ENCODE results near the gene USP3. TPM values are rescaled to one million over a fixed set of nuclear protein-coding genes. Genes with fewer than 3 reads are reported as not detected.

The USP3 gene, protein sequence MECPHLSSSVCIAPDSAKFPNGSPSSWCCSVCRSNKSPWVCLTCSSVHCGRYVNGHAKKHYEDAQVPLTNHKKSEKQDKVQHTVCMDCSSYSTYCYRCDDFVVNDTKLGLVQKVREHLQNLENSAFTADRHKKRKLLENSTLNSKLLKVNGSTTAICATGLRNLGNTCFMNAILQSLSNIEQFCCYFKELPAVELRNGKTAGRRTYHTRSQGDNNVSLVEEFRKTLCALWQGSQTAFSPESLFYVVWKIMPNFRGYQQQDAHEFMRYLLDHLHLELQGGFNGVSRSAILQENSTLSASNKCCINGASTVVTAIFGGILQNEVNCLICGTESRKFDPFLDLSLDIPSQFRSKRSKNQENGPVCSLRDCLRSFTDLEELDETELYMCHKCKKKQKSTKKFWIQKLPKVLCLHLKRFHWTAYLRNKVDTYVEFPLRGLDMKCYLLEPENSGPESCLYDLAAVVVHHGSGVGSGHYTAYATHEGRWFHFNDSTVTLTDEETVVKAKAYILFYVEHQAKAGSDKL
- total RNA-seq (10 to 100 TPM in 3 of 4 donors, 1 to 10 TPM in 1; 9.4 to 13.6 (median 12.1) TPM), polyA plus RNA-seq (10 to 100 TPM; 10.1 to 11.5 (median 10.9) TPM)
- long read RNA-seq, donor 1, transcript USP3-202 (15 exons, 2,333 nt), result major isoform, 6 of 7 reads
- long read RNA-seq, donor 1, partial matches to known transcripts, result 0 of 7 reads
- long read RNA-seq, donor 1, other reads (novel, unspliced or antisense), result 1 of 7 reads
- long read RNA-seq, donor 2, transcript USP3-202 (15 exons, 2,333 nt), result major isoform, 13 of 19 reads
- long read RNA-seq, donor 2, partial matches to known transcripts, result 2 of 19 reads
- long read RNA-seq, donor 2, other reads (novel, unspliced or antisense), result 2 of 19 reads

DNA sequence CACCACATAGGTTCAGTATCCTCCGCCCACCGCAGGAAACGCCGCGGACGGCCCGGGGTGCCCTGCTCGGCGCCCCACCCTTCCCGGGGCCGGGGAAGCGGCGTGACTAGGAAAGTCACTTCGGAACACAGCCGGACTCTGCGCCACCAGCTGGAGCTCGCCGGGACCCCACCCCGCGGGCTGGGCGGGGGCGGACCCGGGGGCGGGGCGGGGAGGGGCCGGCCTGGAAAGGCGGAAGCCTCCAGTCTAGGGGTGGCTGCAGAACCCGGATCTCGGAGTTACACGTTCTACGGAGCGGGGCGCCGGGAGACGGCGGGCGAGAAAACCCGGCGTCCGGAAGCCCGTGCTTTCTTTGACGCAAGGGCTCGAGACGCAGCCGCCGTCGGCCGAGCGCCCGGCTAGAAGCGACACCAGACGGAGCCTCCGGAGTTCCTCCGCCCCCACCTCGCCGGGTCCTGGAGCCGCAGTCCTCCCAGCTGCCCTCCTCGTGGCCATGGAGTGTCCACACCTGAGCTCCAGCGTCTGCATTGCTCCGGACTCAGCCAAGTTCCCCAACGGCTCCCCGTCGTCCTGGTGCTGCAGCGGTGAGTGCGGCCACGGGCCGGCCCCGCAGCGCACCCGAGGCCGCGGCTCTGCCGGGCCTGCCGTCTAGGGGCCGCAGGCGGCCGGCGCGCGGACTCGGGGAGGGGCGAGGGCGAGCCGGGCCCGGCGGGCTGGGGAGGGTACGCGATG lies at the start of gene USP3:
Gene USP3 (plus strand): TSS at position 347 of the 732 bp plus-strand sequence. CDS start 147 bp downstream, at position 494.
- H3K9me3 ChIP-seq, result no peaks in the 10 kb centered on the region
- TF ChIP-seq, protein P1, sequence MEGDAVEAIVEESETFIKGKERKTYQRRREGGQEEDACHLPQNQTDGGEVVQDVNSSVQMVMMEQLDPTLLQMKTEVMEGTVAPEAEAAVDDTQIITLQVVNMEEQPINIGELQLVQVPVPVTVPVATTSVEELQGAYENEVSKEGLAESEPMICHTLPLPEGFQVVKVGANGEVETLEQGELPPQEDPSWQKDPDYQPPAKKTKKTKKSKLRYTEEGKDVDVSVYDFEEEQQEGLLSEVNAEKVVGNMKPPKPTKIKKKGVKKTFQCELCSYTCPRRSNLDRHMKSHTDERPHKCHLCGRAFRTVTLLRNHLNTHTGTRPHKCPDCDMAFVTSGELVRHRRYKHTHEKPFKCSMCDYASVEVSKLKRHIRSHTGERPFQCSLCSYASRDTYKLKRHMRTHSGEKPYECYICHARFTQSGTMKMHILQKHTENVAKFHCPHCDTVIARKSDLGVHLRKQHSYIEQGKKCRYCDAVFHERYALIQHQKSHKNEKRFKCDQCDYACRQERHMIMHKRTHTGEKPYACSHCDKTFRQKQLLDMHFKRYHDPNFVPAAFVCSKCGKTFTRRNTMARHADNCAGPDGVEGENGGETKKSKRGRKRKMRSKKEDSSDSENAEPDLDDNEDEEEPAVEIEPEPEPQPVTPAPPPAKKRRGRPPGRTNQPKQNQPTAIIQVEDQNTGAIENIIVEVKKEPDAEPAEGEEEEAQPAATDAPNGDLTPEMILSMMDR (IDR thresholded peaks at IDR 0.05), result peak; percentile 40
- WGBS, 3 donors, result 0 to 1% (median 0%) methylated on average over 75 to 88 of the region's 88 CpGs
- no peaks in the 10 kb centered on the region for H3K27me3 ChIP-seq (ENCODE audit: insufficient read depth in 3 of 3, low read length in 2 of 3)
- DNase-seq (peak; percentile 95 to 97), ATAC-seq (peak; percentile 90 to 94 (median 92))
- H3K4me1 ChIP-seq, result peaks cover 49% of the 10 kb centered on the region
- no peaks in the 10 kb centered on the region for H3K36me3 ChIP-seq (ENCODE audit: insufficient read depth in 1 of 2, low read depth in 1 of 2)
- H3K4me3 ChIP-seq, result peak within 1 kb of the TSS; percentile 82
- intact Hi-C loops (cut with DNase I), result loop anchor here in 1 of 2 donors (5.0 kb wide), 1 partner anchor 93 kb away; the partner anchor contains the start of gene FBXL22
- peak within 1 kb of the TSS; percentile 94 for H3K27ac ChIP-seq

DNA sequence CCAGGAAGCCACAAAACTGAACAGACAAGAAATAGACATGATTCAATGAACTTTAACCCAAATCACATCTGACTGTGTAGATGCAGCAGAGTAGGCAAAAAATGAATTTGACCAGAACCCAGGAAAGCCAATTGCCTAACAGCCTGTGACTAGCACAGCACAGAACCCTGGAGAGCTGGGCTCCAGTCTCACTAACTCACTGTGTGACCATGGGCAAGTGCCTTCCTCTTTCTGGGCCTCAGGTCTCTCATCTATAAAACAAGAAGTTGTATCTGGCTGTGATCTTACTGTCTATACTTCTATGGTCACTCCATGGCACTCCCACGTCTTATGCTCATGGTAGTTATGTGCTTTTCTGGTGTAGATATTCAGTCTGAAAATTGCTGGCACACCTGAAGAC lies 48.1 kb upstream of the USP3 start:
- H3K4me3 ChIP-seq, result no peak overlapping the region
- intact Hi-C loops (cut with DNase I), result loop anchor here in 1 of 2 donors (10.0 kb wide), 1 partner anchor 101 kb away; no protein-coding TSS in a partner anchor
- no peaks in the 10 kb centered on the region for H3K27me3 ChIP-seq (ENCODE audit: insufficient read depth in 3 of 3, low read length in 2 of 3)
- H3K36me3 ChIP-seq (ENCODE audit: insufficient read depth in 1 of 2, low read depth in 1 of 2), result no peaks in the 10 kb centered on the region
- H3K9me3 ChIP-seq, result no peaks in the 10 kb centered on the region
- DNase-seq, result no peak
- H3K27ac ChIP-seq, result no peak overlapping the region
- no peak for ATAC-seq
- TF ChIP-seq, protein P1 (IDR thresholded peaks at IDR 0.05), result no peak
- WGBS, 3 donors, result 59 to 73% (median 67%) methylated on average over 1 of the region's 1 CpG
- no peaks in the 10 kb centered on the region for H3K4me1 ChIP-seq

DNA sequence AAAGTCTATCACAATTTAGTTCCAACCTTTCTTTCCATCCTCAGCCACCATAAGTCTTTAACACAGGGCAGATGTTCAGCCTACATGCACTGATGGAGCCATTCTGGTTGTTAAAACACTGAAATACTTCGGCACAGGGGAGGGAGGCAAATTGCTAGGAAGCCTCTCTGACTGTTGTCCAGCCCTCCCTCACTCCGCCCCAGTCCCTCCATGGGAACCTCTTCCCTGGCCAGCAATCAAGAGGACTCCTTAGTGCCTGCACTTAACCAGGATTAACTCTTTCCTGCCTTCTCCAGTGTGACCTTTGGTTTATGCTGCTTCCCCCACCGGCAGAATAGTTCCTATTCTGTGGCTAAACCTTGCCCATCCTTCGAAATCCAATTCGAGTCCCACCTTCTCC lies 47.0 kb upstream of the USP3 start:
- TF ChIP-seq, protein P1 (IDR thresholded peaks at IDR 0.05), result no peak
- DNase-seq (no peak), ATAC-seq (no peak)
- Histone ChIP-seq H3K36me3 (ENCODE audit: insufficient read depth in 1 of 2, low read depth in 1 of 2) (no peaks in the 10 kb centered on the region), H3K27me3 (ENCODE audit: insufficient read depth in 3 of 3, low read length in 2 of 3) (no peaks in the 10 kb centered on the region), H3K4me1 (no peaks in the 10 kb centered on the region), H3K9me3 (no peaks in the 10 kb centered on the region), H3K27ac (no peak overlapping the region), H3K4me3 (no peak overlapping the region)
- WGBS, 3 donors, result 43 to 51% (median 51%) methylated on average over 5 of the region's 5 CpGs
- intact Hi-C loops (cut with DNase I), result loop anchor here in 1 of 2 donors (10.0 kb wide), 1 partner anchor 103 kb away; no protein-coding TSS in a partner anchor

DNA sequence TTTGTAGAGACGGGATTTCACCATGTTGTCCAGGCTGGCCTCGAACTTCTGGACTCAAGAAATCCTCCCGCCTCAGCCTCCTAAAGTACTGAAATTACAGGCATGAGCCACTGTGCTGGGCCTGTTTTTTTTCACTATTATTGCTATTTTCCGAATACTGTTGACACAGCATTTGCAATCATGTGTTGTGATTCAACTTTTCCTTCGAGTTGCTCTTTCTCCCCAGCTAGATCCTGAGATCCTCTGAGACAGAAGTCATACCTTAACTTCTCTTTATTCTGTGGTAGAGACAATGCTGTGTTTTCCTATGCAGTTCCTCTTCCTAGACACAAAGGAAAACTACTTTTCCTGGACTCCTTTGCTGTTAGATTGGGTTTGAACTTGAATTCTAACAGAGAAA lies 46.4 kb upstream of the USP3 start:
- Histone ChIP-seq H3K27me3 (ENCODE audit: insufficient read depth in 3 of 3, low read length in 2 of 3) (no peaks in the 10 kb centered on the region), H3K36me3 (ENCODE audit: insufficient read depth in 1 of 2, low read depth in 1 of 2) (no peaks in the 10 kb centered on the region), H3K27ac (no peak overlapping the region), H3K4me3 (no peak overlapping the region), H3K4me1 (no peaks in the 10 kb centered on the region), H3K9me3 (no peaks in the 10 kb centered on the region)
- ATAC-seq (no peak), DNase-seq (no peak)
- TF ChIP-seq, protein P1 (IDR thresholded peaks at IDR 0.05), result no peak
- WGBS, 3 donors, result 77 to 79% (median 79%) methylated on average over 5 of the region's 5 CpGs
- intact Hi-C loops (cut with DNase I), result loop anchor here in 1 of 2 donors (10.0 kb wide), 1 partner anchor 103 kb away; no protein-coding TSS in a partner anchor

All from psoas muscle (tissue), 8 donors.